NCI-H345 treated with DMSO at 0.1 percent for 48 hours (cell line): ENCODE measurements around the gene JMJD1C.

ENCODE experiments used
- DNase-seq: peaks from one replicate; lab custom pipeline; 2025; ENCODE audit not compliant: unreplicated experiment; lab: John Stamatoyannopoulos, UW

The JMJD1C gene

GRCh38 chr10:63481815-63482421 lies 16.1 kb upstream of the JMJD1C start:
- no peak for DNase-seq

DNA sequence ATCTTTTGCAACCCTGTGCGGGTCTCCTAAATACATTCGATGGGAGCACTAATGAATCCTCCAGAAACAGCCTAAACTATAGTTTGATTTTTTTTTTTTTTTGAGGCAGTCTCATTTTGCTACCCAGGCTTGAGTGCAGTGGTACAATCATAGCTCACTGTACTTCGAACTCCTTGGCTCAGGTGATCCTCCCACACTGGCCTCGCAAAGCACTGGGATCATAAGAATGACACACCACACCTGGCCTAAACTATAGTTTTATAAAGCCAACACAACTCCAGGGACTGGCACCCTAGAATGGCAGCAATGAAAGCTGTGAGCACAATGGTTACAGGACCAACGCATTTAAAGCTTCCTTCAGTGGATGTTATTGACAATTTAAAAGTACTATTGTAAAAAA lies 14.5 kb upstream of the JMJD1C start:
- DNase-seq: no peak

DNA sequence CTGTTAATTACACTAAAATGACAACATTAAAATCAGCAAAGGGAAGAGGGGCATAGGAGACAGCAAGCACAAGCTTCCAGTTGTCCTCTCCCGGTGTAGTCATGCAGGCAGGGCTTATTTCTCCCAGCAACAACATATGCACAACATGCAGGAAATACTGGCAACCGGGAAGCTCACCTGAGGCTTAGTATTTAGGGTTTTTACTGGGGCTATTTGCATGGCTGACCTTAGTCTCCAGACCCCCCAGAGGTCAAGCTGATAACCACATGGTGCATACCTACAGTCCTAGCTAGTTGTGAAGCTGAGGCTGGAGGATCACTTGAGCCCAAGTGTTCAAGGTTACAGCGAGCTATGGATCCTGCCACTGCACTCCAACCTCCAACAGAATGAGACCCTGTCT lies 12.8 kb upstream of the JMJD1C start:
- DNase-seq: no peak

DNA sequence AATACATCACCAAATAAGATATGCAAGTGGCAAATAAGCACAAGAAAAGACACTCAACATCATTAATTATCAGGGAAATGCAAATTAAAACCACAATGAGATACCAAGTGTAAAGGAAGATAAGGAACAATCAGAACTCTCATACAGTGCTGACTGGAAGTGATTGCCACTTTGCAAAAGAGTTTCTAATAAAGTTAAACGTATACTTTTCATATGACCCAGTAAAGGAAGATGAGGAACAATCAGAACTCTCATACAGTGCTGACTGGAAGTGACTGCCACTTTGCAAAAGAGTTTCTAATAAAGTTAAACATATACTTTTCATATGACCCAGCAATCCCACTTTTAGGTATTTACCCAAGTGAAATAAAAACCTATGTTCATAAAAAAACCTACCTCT lies 12.2 kb upstream of the JMJD1C start:
- DNase-seq: no peak

GRCh38 chr10:63474488-63474887 lies 8.7 kb upstream of the JMJD1C start:
- DNase-seq: no peak

DNA sequence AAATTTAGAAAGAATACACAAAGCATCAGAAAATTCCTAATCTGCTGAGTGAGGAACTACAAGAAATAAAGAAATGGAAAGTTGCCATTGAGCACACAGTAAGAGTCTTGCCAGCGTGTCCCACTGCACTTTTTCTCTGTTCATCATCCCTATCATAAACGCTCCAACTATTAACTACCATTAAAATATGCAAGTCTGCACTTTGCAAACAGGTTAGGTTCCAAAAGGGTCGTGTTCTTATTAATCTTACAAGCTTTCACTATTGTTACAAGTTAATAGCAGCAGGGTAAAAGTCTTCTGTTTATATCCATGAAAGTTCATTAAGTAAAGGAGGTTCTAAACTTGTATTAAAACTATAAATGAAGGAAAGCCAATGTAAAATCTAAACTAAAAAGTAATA lies 5.2 kb upstream of the JMJD1C start:
- no peak for DNase-seq

- DNase-seq: no peak
Observed at GRCh38 chr10:63468947-63469346, 3.2 kb upstream of the JMJD1C start.

- DNase-seq: no peak
Observed at GRCh38 chr10:63467841-63468240, 2.1 kb upstream of the JMJD1C start.

GRCh38 chr10:63466144-63466935 lies 563 bp upstream of the JMJD1C start:
- DNase-seq: peak; percentile 14

- DNase-seq: peak; percentile 48
Observed at GRCh38 chr10:63464402-63465292, 1.1 kb downstream of the JMJD1C start.

DNA sequence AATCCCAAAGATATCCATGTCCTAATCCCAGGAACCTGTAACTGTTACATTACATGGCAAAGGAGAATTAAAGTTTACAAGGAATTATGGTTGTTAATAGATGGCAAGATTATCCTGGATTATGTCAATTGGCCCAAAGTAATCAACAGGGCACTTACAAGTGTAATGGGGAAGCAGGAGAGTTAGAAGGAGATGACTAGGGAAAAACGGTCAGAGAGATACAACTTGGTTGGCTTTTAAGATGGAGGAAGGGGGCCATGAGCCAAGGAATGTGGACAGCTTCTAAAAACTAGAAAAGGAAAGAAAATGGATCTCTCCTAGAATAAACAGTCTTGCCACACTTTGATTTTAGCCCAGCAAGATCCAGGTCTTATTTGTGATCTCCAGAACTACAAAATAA lies 3.3 kb downstream of the JMJD1C start:
- DNase-seq: no peak

DNA sequence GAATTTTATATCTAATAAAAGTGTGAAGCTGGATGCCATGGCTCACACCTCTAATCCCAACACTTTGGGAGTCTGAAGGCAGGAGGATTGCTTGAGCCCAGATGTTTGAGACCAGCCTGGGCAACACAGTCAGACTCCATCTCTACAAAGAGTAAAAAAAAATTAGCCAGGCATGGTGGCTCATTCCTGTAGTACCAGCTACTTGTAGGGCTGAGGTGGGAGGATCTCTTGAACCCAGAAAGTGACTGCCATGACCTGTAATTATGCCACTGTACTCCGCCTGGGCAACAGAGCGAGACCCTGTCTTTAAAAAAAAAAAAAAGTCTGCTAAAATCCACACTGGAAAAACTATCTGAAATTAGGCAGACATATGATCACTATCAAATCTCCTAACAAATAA lies 7.6 kb downstream of the JMJD1C start:
- DNase-seq: no peak

DNA sequence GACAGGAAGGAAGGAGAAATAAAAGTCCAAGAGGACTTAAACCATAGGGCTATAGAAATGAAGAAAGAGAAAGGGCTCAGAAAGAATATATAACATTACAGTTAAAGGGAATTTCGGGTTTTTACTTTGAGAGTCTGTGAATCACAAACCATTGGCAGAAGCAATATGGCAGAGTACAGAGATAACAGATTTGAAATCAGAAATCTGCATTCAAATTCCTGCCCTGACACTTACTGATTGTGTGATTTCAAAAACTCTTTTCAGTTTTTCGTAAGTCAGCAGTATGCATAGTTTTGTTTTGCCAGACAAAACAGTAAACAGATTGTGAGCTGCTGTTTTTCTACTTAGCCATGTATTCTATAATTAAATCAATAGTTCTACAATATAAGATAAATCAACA lies 8.2 kb downstream of the JMJD1C start:
- DNase-seq: no peak

DNA sequence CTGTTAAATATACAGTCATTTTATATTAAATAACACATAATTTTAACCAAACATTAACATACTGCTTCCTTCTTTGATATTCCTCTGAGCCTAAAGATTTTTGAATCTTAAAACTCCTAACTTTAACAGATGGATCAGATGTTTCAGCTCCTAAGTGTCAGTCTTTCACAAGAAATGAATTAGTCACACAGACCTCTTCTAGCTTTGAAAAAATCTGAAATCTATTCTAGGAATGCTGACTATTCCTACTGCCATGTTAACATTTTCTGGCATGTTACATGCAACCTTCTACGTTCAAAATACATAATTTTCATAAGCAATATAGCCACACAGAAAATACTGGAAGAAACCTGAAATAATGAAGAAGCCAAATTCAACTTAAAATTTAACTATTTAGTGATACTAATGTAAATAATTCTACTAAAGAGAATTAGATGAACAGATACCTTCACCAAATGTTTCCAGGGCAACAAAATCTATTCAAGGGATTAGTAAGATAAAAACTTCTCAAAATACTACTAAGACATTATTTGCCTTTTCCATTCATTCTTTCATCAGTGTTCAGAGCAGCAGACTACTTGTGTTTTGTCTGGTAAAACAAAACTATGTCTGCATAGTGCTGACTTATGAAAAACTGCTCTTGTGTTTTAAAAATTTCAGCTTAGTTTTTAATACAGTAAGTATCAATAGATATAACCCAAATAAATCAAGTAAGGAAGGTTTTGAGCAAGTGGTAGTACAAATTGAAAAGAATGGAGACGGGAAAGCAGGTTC lies 9.2 kb downstream of the JMJD1C start:
- DNase-seq: no peak

DNA sequence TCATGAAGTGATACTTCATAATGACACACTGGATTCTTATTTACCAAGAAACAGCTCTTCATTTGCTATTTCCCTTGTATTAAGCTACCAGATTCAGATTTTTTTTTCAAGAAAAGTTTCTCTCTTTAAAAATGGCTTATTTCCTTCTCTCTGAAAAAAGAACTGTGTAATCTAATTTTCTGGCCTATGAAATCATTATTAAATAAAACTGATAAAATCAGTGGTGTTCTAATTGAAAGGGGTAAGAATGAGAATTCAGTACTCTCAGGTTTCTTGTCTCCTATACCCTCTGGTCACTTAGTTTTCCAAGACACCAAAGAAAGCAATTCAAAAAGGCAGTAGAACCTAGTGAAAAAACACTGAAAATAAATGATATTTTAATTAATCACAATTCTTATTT lies 10.3 kb downstream of the JMJD1C start:
- no peak for DNase-seq

DNA sequence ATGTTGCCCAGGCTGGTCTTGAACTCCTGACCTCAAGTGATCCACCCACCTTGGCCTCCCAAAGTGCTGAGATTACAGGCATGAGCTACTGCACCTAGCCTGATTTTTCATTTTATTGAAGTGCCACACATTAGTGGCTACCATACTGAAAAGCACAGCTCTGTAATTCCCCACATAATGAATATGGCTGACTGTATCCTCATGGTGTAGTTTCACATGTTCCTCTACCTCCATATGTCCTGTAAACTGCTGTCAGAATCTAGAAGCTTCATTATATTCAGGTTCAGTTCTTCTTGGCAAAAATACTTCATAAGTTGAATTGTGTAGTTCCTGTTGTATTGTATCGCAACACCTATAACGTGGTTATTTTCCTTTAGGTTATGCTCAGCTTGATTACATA lies 11.1 kb downstream of the JMJD1C start:
- no peak for DNase-seq

GRCh38 chr10:63452524-63452923 lies 13.3 kb downstream of the JMJD1C start:
- no peak for DNase-seq

- no peak for DNase-seq
Observed at GRCh38 chr10:63446716-63447440, 18.9 kb downstream of the JMJD1C start.

- no peak for DNase-seq
Observed at GRCh38 chr10:63441404-63441803, 24.4 kb downstream of the JMJD1C start.

GRCh38 chr10:63439607-63440006 lies 26.2 kb downstream of the JMJD1C start:
- DNase-seq: no peak
